Upper lobe of left lung (tissue), 4 donors: ENCODE results near the gene COA5.

Source experiments
- EP300 ChIP-seq, 4 donors: sonication (generic); formaldehyde crosslinking; IDR thresholded peaks; one replicate each; pipeline ENCODE4 v1.5.1; 2017; ENCODE audit warnings: antibody characterized with exemption in 4 of 4, control low read depth in 2 of 4
- POLR2A ChIP-seq, 4 donors: fragments of 450-650 bp; IDR thresholded peaks; one replicate each; pipeline ENCODE4 v1.5.1; 2016 to 2017; ENCODE audit warnings: antibody characterized with exemption in 4 of 4, mild to moderate bottlenecking in 2 of 4
- TF ChIP-seq, protein P1 (sequence below), 6 experiments: fragments of 450-650 bp in 4 of 6; fragments of 200-600 bp in 2 of 6; sonication (generic) in 2 of 6; IDR thresholded peaks; one replicate each; pipeline ENCODE4 v1.5.1; 2016 to 2019; ENCODE audit warnings: antibody characterized with exemption in 6 of 6

DNA sequence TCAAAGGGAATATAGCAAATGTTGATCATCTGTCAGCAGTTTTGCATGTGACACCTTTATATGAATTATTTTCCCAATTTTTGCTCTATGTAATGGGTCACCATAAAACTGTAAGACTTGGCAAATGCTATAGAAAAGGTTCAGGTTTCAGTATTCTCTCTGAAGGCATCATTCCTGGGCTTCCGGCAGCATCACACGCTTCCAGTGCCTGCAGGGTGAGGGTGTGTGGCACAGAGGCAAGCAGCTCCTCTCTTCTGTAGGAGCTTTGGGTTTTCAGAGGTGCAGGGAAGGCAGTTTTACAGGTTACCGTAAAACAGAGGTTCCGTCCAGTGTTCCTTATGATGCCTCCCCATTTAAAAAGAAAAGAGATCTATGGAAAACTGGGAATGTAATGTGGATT lies 18.8 kb downstream of the COA5 start:
- TF ChIP-seq, protein P1, sequence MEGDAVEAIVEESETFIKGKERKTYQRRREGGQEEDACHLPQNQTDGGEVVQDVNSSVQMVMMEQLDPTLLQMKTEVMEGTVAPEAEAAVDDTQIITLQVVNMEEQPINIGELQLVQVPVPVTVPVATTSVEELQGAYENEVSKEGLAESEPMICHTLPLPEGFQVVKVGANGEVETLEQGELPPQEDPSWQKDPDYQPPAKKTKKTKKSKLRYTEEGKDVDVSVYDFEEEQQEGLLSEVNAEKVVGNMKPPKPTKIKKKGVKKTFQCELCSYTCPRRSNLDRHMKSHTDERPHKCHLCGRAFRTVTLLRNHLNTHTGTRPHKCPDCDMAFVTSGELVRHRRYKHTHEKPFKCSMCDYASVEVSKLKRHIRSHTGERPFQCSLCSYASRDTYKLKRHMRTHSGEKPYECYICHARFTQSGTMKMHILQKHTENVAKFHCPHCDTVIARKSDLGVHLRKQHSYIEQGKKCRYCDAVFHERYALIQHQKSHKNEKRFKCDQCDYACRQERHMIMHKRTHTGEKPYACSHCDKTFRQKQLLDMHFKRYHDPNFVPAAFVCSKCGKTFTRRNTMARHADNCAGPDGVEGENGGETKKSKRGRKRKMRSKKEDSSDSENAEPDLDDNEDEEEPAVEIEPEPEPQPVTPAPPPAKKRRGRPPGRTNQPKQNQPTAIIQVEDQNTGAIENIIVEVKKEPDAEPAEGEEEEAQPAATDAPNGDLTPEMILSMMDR (IDR thresholded peaks at IDR 0.05): no peak
- TF ChIP-seq POLR2A (IDR thresholded peaks at IDR 0.05) (no peak), EP300 (IDR thresholded peaks at IDR 0.05) (no peak)
